Measurements from ENCODE around the gene FAM83F.

FAM83F gene

DNA sequence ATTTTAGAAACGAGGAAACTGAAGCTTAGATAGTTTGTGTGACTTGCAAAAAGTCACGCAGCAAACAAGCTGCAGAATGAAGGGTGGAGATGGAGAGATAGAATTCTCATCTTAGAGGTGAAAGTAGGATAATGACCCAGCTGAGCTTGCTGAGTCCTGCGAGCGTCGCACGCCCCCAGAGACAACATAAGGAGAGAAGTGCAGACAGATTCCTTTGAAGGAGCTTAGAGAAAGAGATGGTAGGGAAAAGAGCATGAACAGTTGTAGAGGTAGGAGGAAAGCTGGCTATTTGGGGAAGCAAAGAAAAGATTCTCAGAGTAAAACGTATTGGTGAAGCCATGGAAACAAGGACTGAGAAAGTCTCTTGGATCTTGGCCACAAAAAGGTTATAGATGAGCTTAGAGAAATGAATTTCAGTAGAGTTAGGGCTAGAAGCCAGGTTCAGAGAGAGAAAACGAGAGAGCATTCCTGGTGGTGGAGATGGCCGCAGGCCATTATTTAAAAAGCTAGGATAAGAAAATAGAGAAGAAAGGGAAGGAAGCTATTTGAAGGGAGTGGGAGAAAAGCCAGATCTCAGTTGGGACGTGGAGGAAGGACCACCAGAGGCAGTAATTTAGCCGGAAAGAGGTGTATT is 44.8 kb downstream of the FAM83F start:
- no peak for DNase-seq

GRCh38 chr22:40040927-40041326 is 46.2 kb downstream of the FAM83F start:
- DNase-seq, result no peak

GRCh38 chr22:40041366-40042137 is 46.8 kb downstream of the FAM83F start:
- no peak for DNase-seq

DNA sequence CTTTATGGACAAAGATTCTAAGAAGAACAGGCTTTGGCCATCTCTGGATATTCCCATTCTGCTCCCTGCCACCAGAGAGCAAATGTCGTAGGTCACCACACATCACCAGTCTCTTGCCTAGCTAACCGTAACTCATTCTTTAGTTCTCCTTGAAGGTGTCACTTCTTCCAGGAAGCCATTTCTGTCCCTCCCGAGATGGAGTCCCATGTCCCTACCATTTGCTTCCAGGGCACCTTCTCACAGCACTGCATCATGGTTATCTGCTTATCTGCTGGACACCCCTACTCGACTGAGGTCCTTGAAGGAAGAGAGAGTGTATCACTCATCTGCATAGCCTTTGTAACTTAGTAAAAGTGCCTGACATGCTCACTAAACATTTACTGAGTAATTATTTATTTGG is 47.6 kb downstream of the FAM83F start:
- no peak for DNase-seq

- no peak for DNase-seq
Observed at GRCh38 chr22:40043081-40043480, 48.3 kb downstream of the FAM83F start.

- DNase-seq, result no peak
Observed at GRCh38 chr22:40043793-40044101, 49.0 kb downstream of the FAM83F start.

GRCh38 chr22:40044102-40044869 is 49.5 kb downstream of the FAM83F start:
- peak; percentile 83 for DNase-seq

DNA sequence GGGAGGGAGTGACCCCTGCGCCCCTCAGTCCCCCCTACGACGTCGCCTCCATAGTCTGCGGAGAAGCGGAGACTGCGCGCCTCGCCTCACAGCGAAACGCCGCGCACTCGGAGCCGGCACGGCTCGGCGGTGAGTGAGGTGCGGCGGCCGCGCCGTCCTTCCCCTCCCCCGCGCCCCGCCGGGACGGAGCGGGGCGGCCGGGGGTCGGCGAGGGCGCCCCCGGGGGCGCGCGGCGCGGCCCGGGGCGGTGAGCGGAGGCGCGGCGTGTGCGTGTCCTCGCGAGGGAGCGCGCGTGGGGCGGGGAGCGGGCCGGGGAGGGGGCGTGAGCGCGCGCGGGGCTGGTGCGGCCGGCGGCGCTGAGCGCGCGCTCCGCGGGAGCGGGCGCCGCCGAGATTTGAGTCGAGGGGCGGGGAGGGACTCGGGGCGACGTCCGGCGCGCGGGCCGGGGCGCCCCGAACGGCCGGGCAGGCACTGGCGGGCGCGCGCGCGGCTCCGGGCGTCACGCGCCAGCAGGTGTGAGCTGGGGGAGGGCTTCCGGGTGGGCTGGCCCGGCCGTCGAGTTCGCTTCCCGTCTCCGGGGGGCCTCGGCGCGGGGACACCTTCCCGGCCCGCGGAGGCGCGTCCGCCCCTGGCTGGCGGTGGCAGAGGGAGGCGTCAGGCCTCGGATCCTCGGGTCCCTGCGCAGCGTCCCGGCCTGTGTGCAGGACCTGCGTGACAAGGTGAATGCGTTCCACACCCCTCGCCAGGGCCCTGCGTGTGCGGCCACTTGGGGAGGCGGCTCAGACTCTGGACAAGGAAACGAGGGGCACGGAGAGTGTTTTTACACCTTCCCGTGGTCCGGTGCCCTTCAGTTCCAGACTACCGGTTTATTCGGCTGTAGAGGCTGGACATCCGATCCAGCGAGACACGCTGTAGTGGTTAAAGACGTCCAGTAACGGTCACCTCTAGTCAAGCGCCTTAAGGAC is 50.4 kb downstream of the FAM83F start:
- no peak for DNase-seq

DNA sequence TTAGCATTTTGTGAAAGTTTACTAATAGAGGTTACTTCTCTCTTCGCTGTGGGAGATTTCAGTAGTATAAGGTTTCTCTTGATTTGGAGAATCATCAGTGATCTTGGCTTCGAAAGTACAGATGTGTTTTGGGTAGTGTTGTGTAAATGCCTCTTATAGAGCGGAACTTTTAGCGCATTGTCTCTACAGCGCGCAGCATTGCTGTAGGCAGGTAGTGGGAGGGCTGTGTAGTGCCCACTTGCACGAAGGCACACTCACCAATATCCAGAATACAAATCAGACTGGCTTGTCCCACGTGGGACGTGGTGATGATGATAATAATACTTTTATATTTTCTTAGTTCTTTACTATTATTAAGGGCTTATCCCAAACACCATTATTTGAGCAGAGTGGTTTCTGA is 51.4 kb downstream of the FAM83F start:
- DNase-seq, result no peak

- DNase-seq, result no peak
Observed at GRCh38 chr22:40050258-40050657, 55.5 kb downstream of the FAM83F start.

DNA sequence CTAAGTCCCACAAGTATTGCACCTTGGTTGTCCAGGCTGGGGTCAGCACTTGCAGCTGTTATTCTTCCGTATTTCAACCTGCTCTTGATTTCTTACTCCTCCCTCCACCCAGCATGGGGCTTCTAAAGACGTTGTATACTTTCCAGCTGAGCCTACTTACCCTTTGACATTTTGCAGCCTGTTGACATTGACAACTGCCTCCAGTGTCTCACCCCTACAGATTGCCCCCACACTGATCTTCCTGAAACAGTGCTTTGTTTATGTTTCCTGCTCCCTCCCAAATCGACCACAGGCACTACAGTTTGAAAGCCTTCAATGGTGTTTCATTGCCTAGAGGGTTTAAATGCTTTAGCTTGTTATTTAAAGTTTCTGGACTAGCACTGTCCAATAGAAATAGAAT is 56.6 kb downstream of the FAM83F start:
- DNase-seq, result no peak

DNA sequence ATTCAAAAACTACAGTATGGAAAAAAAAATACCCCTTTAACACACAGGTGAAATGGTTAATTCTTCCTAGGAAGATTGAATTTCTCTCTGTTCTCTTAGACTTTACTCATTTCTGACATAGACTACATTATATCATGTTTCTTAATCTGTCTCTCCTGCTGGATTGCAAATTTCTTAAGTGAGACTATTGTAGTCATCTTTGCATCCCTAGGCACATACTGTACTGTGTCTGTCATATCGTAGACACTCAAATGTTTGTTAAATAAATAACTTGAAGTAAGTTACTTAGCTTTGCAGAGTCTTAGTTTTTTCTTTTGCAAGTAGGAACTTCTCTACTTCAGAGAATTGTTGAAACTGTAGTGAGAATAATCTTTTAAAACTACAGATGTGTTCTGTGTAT is 58.7 kb downstream of the FAM83F start:
- no peak for DNase-seq

DNA sequence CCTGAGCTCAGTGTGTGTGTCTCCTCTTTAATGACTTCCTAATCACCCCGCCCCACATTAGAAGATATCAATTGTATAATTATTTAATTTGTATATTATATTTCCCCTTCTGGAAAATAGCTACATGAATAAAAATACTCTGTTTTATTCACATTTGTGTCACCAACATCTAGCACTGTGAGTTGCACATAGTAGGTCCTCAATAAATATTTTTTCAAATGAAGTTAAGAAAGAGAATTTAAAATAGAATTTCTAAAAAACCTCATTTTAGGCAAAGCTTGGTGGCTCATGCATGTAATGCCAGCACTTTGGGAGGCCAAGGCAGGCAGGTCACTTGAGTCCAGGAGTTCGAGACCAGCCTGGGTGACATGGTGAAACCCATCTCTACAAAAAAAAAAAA is 59.7 kb downstream of the FAM83F start:
- no peak for DNase-seq

DNA sequence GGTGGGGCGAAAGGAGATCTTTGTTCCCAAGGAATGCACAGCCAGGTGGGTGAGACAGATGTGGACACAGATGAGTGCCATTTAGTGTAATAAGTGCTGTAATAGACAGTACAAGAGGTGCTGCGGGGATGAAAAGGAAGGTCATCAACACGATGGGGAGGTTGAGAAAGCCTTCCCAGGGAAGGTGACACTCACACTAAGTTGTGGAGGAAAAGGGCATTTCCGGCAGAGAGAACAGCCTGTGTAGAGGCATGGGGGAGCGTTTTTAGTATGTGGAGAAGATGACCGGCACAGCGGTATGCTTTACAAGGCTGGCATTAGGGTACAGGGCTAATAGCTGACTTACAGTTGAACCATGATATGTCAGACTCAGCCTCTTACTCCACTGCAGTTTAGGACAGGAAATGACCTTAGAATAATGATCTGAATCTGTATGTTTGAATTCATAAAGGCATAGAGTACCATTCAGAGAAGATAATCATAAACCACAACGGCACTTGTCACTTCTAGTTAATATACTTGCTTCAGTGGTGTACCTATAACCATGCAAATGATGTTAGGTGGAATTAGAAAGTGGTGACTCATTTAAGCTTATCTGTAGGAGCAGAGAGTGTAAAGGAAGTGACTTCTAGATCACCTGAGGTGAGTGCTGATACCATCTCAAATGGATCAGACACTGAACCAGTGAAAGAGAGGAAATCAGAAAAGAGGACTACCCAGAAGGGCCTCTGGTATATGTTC is 60.6 kb downstream of the FAM83F start:
- no peak for DNase-seq

DNA sequence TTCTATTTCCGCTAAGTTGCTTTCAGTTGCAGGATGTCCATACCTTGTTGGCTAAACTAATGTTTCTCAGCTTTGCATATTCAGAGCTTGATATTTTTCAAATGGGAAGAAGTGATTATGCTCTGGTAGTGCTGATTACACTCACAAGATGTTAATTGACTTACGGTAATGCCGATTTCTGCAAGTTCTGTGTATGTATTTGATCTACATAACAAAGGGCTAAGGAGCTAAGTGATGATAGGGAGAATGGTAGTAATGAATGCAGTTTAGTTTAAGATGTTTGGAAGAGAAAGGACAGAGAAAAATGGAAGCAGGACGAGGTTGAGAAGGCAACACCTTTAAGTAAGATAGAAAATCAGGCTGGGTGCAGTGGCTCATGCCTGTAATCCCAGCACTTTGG is 61.4 kb downstream of the FAM83F start:
- no peak for DNase-seq

DNA sequence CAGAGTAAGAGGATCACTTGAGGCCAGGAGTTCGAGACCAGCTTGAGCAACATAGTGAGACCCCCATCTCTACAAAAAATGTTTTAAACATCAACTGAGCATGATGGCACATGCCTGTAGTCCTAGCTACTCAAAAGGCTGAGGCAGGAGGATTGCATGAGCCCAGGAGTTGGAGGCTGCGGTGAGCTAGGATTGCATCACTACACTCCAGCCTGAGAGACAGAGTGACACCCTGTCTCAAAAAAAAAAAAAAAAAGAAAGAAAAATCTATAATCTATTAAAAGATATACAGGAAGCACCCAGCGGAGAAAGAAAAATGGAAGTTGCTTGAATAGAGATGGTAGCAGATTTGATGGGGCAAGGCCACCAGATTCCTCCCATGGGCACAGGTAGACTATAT is 61.8 kb downstream of the FAM83F start:
- DNase-seq, result no peak

DNA sequence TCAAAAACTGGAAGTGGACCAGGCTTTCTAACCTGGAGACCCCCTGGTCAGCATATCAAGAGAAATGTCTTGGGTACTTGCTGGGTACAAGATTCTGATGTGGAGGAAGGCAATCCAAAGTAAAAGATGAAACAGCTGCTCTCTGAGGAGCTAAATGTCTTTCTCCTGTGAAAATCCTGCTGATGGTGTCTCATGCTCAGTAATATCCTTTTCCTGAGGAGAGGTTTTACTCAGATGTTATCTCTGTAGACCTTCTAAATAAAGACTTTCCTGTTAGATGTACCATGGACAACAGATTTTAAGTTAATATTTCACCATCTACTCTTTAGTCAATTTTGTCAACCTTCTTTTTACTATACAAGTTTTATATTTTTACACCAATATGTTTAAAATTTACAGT is 62.9 kb downstream of the FAM83F start:
- no peak for DNase-seq

- no peak for DNase-seq
Observed at GRCh38 chr22:40058265-40058664, 63.5 kb downstream of the FAM83F start.

GRCh38 chr22:40065981-40066380 is 71.2 kb downstream of the FAM83F start:
- DNase-seq, result no peak

GRCh38 chr22:40067639-40068038 is 72.9 kb downstream of the FAM83F start:
- DNase-seq, result no peak

DNA sequence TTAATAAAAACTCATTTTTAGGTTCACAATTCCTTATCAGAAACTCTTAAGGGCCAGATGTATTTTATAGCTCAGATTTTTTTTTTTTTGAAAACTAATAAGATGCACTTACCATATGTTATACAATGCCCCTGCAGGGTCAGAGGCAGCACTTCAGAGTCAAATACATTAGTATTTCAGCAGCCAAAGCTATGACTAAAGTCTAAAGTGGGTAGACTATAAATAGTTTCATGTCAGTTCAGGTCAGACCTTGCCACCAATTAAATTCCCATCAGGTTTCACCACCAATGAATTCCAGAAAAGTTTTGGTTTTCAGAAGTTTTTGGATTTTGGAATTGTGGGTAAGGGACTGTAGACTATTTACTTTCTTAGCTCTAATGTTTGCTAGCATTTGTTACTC is 75.9 kb downstream of the FAM83F start:
- no peak for DNase-seq

DNA sequence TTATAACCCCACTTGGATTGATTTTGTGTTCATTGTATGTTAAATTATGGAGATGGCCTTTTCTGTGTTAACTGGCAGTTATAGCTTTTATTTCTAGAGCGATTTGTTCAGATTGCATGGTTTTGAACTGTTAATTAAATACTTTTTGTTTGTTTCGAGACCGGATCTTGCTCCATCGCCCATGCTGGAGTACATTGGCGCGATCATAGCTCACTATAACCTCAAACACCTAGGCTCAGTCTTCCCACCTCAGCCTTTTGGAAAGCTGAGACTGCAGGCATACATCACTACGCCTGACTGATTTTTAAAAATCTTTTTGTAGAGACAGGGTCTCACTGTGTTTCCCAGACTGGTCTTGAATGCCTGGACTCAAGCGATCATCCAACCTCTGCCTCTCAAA is 77.0 kb downstream of the FAM83F start:
- no peak for DNase-seq

Measured in NCI-H187 treated with DMSO at 0.1 percent for 48 hours (cell line).